Measurements from ENCODE around the gene GRM2.
A peak's percentile ranks its signal among the peaks of the same experiment; 100 is the strongest.

The GRM2 gene

GRCh38 chr3:51680196-51680595, 26.7 kb upstream of the GRM2 start:
- DNase-seq (ENCODE audit: low read depth in 4 of 4, low spot score in 1 of 4) = no peak

- no peak for DNase-seq (ENCODE audit: low read depth in 4 of 4, low spot score in 1 of 4)
These were observed 26.1 kb upstream of the GRM2 start for GRCh38 chr3:51680663-51681230.

GRCh38 chr3:51681453-51681852, 25.4 kb upstream of the GRM2 start:
- DNase-seq (ENCODE audit: low read depth in 4 of 4, low spot score in 1 of 4) = peak in 1 of 4 experiments; percentile 21

- peak in 3 of 4 experiments; percentile 33 to 63 (median 49) for DNase-seq (ENCODE audit: low read depth in 4 of 4, low spot score in 1 of 4)
These were observed 24.8 kb upstream of the GRM2 start for GRCh38 chr3:51682079-51682478.

- DNase-seq (ENCODE audit: low read depth in 4 of 4, low spot score in 1 of 4) = no peak
These were observed 24.3 kb upstream of the GRM2 start for GRCh38 chr3:51682526-51682925.

GRCh38 chr3:51683566-51683965, 23.3 kb upstream of the GRM2 start:
- DNase-seq (ENCODE audit: low read depth in 4 of 4, low spot score in 1 of 4) = no peak

- DNase-seq (ENCODE audit: low read depth in 4 of 4, low spot score in 1 of 4) = no peak
These were observed 21.7 kb upstream of the GRM2 start for GRCh38 chr3:51684971-51685751.

GRCh38 chr3:51686056-51686455, 20.8 kb upstream of the GRM2 start:
- DNase-seq (ENCODE audit: low read depth in 4 of 4, low spot score in 1 of 4) = no peak

- DNase-seq (ENCODE audit: low read depth in 4 of 4, low spot score in 1 of 4) = peak; percentile 33 to 74 (median 56)
These were observed 20.2 kb upstream of the GRM2 start for GRCh38 chr3:51686512-51687215.

GRCh38 chr3:51687431-51688205, 19.2 kb upstream of the GRM2 start:
- no peak for DNase-seq (ENCODE audit: low read depth in 4 of 4, low spot score in 1 of 4)

- DNase-seq (ENCODE audit: low read depth in 4 of 4, low spot score in 1 of 4) = no peak
These were observed 18.7 kb upstream of the GRM2 start for GRCh38 chr3:51688206-51688600.

GRCh38 chr3:51691021-51691420, 15.8 kb upstream of the GRM2 start:
- no peak for DNase-seq (ENCODE audit: low read depth in 4 of 4, low spot score in 1 of 4)

- no peak for DNase-seq (ENCODE audit: low read depth in 4 of 4, low spot score in 1 of 4)
These were observed 14.9 kb upstream of the GRM2 start for GRCh38 chr3:51691949-51692348.

GRCh38 chr3:51692980-51693395, 13.9 kb upstream of the GRM2 start:
- no peak for DNase-seq (ENCODE audit: low read depth in 4 of 4, low spot score in 1 of 4)

- no peak for DNase-seq (ENCODE audit: low read depth in 4 of 4, low spot score in 1 of 4)
These were observed 9.9 kb upstream of the GRM2 start for GRCh38 chr3:51696954-51697353.

- no peak for DNase-seq (ENCODE audit: low read depth in 4 of 4, low spot score in 1 of 4)
These were observed 8.7 kb upstream of the GRM2 start for GRCh38 chr3:51698209-51698608.

- DNase-seq (ENCODE audit: low read depth in 4 of 4, low spot score in 1 of 4) = no peak
These were observed 6.5 kb upstream of the GRM2 start for GRCh38 chr3:51700403-51700802.

- DNase-seq (ENCODE audit: low read depth in 4 of 4, low spot score in 1 of 4) = no peak
These were observed 4.7 kb upstream of the GRM2 start for GRCh38 chr3:51702156-51702555.

GRCh38 chr3:51703068-51703760, 3.7 kb upstream of the GRM2 start:
- no peak for DNase-seq (ENCODE audit: low read depth in 4 of 4, low spot score in 1 of 4)

- DNase-seq (ENCODE audit: low read depth in 4 of 4, low spot score in 1 of 4) = no peak
These were observed 2.9 kb upstream of the GRM2 start for GRCh38 chr3:51703761-51704510.
